Measurements from ENCODE around the gene RBP5. TPM values are rescaled to one million over a fixed set of nuclear protein-coding genes. Genes with fewer than 3 reads are reported as not detected.
A peak's percentile ranks its signal among the peaks of the same experiment; 100 is the strongest.

Gene RBP5
- total and polyA plus RNA-seq, 4 experiments from 2014 or later: 1.2 to 1.3 TPM; not detected in 2

DNA sequence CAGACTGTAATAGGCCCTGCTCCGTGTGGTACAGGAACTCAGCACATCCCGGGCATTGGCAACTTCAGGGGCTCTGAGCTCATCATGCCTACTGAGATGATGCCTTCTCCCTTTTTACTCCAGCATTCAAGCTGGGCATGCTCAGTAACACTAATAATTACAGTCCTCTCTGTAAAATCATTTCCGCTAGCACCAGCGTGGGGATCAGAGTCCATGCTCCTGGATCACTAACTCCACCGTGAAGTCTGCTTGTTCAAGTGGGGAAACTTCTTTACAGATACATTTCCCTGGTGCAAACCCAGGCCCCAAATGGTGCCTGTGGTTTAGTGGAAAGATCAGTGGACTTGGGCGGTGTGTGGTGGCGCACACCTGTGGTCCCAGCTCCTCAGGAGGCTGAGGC is 18.2 kb upstream of the RBP5 start:
- H3K9me3 Mint-ChIP-seq: no peaks in the 10 kb centered on the region
- H3K4me1 Mint-ChIP-seq: peaks cover 0 to 9% (median 1%) of the 10 kb centered on the region in 4 donors
- Histone ChIP-seq H3K9me3 (ENCODE audit: control insufficient read depth in 1 of 2, low read length in 2 of 2) (no peaks in the 10 kb centered on the region), H3K27me3 (ENCODE audit: insufficient read depth, low read length) (no peaks in the 10 kb centered on the region), H3K4me3 (ENCODE audit: low read length in 2 of 2) (no peak overlapping the region), H3K4me1 (ENCODE audit: insufficient read depth, low read length) (no peaks in the 10 kb centered on the region), H3K27ac (ENCODE audit: low read depth, low read length) (no peak overlapping the region), H3K36me3 (ENCODE audit: insufficient read depth, low read length) (peaks cover 45% of the 10 kb centered on the region)
- H3K36me3 Mint-ChIP-seq: peaks cover 45 to 77% of the 10 kb centered on the region in 2 donors
- intact Hi-C loops (cut with micrococcal nuclease): no loop called here
- POLR2A ChIA-PET (ENCODE audit: partially characterized antibody): no interaction called here
- CTCF ChIA-PET (ENCODE audit: partially characterized antibody): interaction anchor here (1.2 to 8.5 kb wide), 3 partner anchors 18 to 182 kb away, joined by 3 to 42 read pairs (median 17); no protein-coding TSS in a partner anchor
- no peak for DNase-seq
- no peak overlapping the region for H3K4me3 Mint-ChIP-seq
- H3K27ac Mint-ChIP-seq: no peak overlapping the region
- H3K27me3 Mint-ChIP-seq: no peaks in the 10 kb centered on the region

DNA sequence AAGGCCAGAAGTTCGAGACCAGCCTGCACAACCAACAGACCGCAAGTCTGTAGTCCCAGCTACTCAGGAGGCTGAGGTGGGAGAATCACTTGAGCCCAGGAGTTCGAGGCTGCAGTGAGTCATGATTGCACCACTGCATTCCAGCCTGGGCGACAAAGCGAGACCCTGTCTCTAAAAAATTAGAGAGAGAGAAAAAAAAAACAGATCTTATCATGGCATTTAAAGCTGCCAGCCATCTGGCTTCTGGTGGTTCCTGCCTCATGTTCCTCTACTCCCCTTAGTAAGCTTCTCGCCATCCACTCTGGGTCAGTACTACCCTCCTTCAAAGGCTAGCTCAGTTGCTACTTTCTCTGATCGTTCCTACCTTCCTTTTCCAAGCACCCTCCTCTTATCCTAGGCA is 17.5 kb upstream of the RBP5 start:
- CTCF ChIA-PET (ENCODE audit: partially characterized antibody): interaction anchor here (1.2 to 8.5 kb wide), 5 partner anchors 10 to 491 kb away, joined by 3 to 42 read pairs (median 17); partner anchors contain the start of gene PEX5
- intact Hi-C loops (cut with micrococcal nuclease): no loop called here
- Mint-ChIP-seq H3K4me3 (no peak overlapping the region), H3K9me3 (no peaks in the 10 kb centered on the region), H3K27me3 (no peaks in the 10 kb centered on the region), H3K27ac (peak overlapping the region in 2 of 7 donors; percentile 30 to 65), H3K36me3 (peaks cover 51 to 81% of the 10 kb centered on the region in 2 donors), H3K4me1 (peaks cover 0 to 12% (median 2%) of the 10 kb centered on the region in 4 donors)
- no peaks in the 10 kb centered on the region for H3K27me3 ChIP-seq (ENCODE audit: insufficient read depth, low read length)
- DNase-seq: no peak
- H3K4me1 ChIP-seq (ENCODE audit: insufficient read depth, low read length): no peaks in the 10 kb centered on the region
- H3K36me3 ChIP-seq (ENCODE audit: insufficient read depth, low read length): peaks cover 41% of the 10 kb centered on the region
- no peaks in the 10 kb centered on the region for H3K9me3 ChIP-seq (ENCODE audit: control insufficient read depth in 1 of 2, low read length in 2 of 2)
- POLR2A ChIA-PET (ENCODE audit: partially characterized antibody): no interaction called here
- H3K4me3 ChIP-seq (ENCODE audit: low read length in 2 of 2): no peak overlapping the region
- H3K27ac ChIP-seq (ENCODE audit: low read depth, low read length): no peak overlapping the region

DNA sequence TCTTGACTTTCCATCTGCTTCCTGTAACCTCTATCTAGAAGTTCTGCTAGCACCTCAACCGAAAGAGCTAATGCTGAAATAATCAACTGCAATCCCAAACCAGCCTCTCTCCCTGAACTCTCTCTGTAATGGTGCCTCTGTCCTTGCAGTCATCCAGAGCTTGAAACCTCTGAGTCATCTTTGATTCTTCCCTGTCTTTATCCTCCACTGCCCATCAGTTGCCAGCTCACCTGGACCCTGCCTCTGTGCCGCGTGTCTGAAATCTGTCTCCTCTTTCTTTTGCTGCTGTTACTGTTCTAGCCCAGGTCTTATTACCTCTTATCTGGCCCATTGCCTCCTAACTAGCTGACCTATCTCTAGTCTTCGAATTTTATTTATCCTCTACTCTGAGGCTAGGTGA is 17.0 kb upstream of the RBP5 start:
- no peak for DNase-seq
- Mint-ChIP-seq H3K36me3 (peaks cover 50 to 83% of the 10 kb centered on the region in 2 donors), H3K27ac (peak overlapping the region in 2 of 7 donors; percentile 5 to 13), H3K9me3 (no peaks in the 10 kb centered on the region), H3K4me1 (peaks cover 0 to 12% (median 2%) of the 10 kb centered on the region in 4 donors), H3K27me3 (no peaks in the 10 kb centered on the region), H3K4me3 (no peak overlapping the region)
- intact Hi-C loops (cut with micrococcal nuclease): no loop called here
- Histone ChIP-seq H3K9me3 (ENCODE audit: control insufficient read depth in 1 of 2, low read length in 2 of 2) (no peaks in the 10 kb centered on the region), H3K4me3 (ENCODE audit: low read length in 2 of 2) (no peak overlapping the region), H3K4me1 (ENCODE audit: insufficient read depth, low read length) (no peaks in the 10 kb centered on the region), H3K27me3 (ENCODE audit: insufficient read depth, low read length) (no peaks in the 10 kb centered on the region), H3K27ac (ENCODE audit: low read depth, low read length) (no peak overlapping the region), H3K36me3 (ENCODE audit: insufficient read depth, low read length) (peaks cover 36% of the 10 kb centered on the region)
- ChIA-PET CTCF (ENCODE audit: partially characterized antibody) (interaction anchor here (0.7 to 8.5 kb wide), 9 partner anchors 8 to 492 kb away, joined by 3 to 42 read pairs (median 8); partner anchors contain the start of genes C1RL and PEX5), POLR2A (ENCODE audit: partially characterized antibody) (no interaction called here)

DNA sequence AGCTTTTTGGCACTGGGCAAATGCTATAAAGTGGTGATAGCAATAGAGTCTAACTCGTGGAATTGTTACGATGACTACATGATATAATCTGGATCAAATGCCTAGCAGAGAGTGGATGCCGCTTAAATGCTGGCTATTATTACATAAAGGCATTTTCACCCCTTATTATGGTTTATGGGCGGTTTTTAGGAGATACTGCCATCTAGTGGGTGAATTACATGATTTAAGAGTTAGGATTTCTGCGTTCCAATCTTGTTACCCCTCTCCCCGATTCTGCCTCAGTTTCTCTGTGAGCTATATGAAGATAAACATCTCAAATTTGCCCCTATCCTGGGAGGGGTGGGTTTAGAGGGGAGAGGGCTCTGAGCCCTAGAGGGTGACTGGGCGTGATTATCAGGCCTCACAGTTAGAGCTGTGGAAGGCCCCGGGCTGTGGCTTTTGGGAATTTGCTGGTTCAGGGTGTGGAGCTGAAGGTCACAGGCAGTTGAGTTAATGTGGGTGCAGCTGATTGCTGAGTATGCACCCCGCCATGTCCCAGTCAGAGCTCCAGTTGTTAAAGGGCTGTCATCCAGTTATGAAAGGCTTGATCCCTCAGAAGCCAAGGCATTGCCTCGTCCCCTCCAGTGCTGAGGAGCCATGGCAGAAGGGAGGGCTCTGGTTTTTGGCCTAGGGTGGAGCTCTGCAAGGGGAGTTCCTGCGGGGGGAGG is 15.9 kb upstream of the RBP5 start:
- Histone ChIP-seq H3K4me1 (ENCODE audit: insufficient read depth, low read length) (no peaks in the 10 kb centered on the region), H3K27me3 (ENCODE audit: insufficient read depth, low read length) (no peaks in the 10 kb centered on the region), H3K36me3 (ENCODE audit: insufficient read depth, low read length) (peaks cover 25% of the 10 kb centered on the region), H3K4me3 (ENCODE audit: low read length in 2 of 2) (no peak overlapping the region), H3K27ac (ENCODE audit: low read depth, low read length) (no peak overlapping the region), H3K9me3 (ENCODE audit: control insufficient read depth in 1 of 2, low read length in 2 of 2) (no peaks in the 10 kb centered on the region)
- no peaks in the 10 kb centered on the region for H3K9me3 Mint-ChIP-seq
- peak overlapping the region in 1 of 7 donors; percentile 43 for H3K27ac Mint-ChIP-seq
- intact Hi-C loops (cut with micrococcal nuclease): no loop called here
- ChIA-PET POLR2A (ENCODE audit: partially characterized antibody) (interaction anchor here (1.1 kb wide), 1 partner anchor 36 kb away, joined by 4 read pairs; no protein-coding TSS in a partner anchor), CTCF (ENCODE audit: partially characterized antibody) (interaction anchor here (0.9 to 8.5 kb wide), 12 partner anchors 9 to 257 kb away, joined by 3 to 42 read pairs (median 6); partner anchors contain the start of genes C1RL and PEX5)
- no peak overlapping the region for H3K4me3 Mint-ChIP-seq
- peaks cover 46 to 81% of the 10 kb centered on the region in 2 donors for H3K36me3 Mint-ChIP-seq
- peaks cover 0 to 12% (median 2%) of the 10 kb centered on the region in 4 donors for H3K4me1 Mint-ChIP-seq
- DNase-seq: peak in 3 of 5 donors; percentile 14 to 33 (median 15)
- H3K27me3 Mint-ChIP-seq: no peaks in the 10 kb centered on the region

DNA sequence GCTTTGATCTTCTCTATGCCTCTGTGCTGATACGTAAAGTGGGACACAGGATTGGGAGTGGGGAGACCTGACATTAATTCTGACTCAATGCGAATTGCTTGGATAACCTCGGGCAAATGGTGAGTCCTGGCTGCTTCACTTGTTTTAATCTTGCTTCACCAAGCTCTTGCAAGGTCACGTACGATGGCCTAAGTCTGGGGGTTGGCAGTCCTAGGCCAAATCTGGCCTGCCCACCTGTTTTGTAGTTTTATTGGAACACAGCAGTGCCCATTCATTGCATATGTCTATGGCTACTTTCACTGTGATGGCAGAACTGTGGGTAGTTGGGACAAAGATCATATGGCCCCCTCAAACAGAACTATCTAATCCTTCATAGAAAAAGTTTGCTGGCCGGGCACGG is 14.9 kb upstream of the RBP5 start:
- no peaks in the 10 kb centered on the region for H3K9me3 Mint-ChIP-seq
- H3K4me1 Mint-ChIP-seq: peaks cover 0 to 12% (median 4%) of the 10 kb centered on the region in 4 donors

DNA sequence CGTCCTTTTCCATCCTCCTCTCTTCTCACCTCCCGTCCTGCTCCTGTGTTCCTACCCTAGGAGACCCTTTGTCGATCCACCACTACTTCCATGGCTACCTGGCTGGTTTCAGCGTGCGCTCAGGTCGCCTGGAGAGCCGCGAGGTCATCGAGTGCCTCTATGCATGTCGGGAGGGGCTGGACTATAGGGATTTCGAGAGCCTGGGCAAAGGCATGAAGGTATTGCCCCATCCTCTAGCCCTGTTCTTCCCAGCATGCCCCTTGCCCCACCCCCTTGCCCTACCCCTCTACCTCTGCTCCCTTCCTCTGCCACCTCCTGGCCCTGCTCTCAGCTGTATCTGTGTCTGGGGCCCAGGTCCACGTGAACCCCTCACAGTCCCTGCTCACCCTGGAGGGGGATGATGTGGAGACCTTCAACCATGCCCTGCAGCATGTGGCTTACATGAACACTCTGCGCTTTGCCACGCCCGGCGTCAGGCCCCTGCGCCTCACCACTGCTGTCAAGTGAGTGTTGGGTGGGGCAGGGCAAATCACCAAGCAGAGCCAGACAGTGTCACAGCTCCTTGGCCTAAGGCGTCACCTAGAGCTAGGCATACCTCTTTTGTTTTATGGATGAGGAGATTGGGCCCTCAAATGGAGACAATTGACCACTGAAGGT is 14.2 kb upstream of the RBP5 start:
- Histone ChIP-seq H3K9me3 (ENCODE audit: control insufficient read depth in 1 of 2, low read length in 2 of 2) (no peaks in the 10 kb centered on the region), H3K36me3 (ENCODE audit: insufficient read depth, low read length) (peaks cover 17% of the 10 kb centered on the region), H3K27me3 (ENCODE audit: insufficient read depth, low read length) (no peaks in the 10 kb centered on the region), H3K4me1 (ENCODE audit: insufficient read depth, low read length) (no peaks in the 10 kb centered on the region), H3K4me3 (ENCODE audit: low read length in 2 of 2) (no peak overlapping the region), H3K27ac (ENCODE audit: low read depth, low read length) (no peak overlapping the region)
- ChIA-PET CTCF (ENCODE audit: partially characterized antibody) (interaction anchor here (0.9 to 8.5 kb wide), 8 partner anchors 19 to 496 kb away, joined by 3 to 42 read pairs (median 3); partner anchors contain the start of genes C1RL and PEX5), POLR2A (ENCODE audit: partially characterized antibody) (interaction anchor here (0.8 to 2.0 kb wide), 2 partner anchors 11 to 46 kb away, joined by 4 to 5 read pairs; no protein-coding TSS in a partner anchor)
- no peak overlapping the region for H3K4me3 Mint-ChIP-seq
- peaks cover 42 to 76% of the 10 kb centered on the region in 2 donors for H3K36me3 Mint-ChIP-seq
- H3K27me3 Mint-ChIP-seq: no peaks in the 10 kb centered on the region
- H3K4me1 Mint-ChIP-seq: peaks cover 0 to 12% (median 4%) of the 10 kb centered on the region in 4 donors
- peak overlapping the region in 2 of 7 donors; percentile 42 to 45 for H3K27ac Mint-ChIP-seq
- H3K9me3 Mint-ChIP-seq: no peaks in the 10 kb centered on the region
- no peak for DNase-seq
- intact Hi-C loops (cut with micrococcal nuclease): loop anchor here (1.0 to 2.0 kb wide), 3 partner anchors 45 to 495 kb away; no protein-coding TSS in a partner anchor

More for the DNA sequence above, 14.9 kb upstream of the RBP5 start:
- intact Hi-C loops (cut with micrococcal nuclease): loop anchor here (2.0 kb wide), 1 partner anchor 75 kb away; no protein-coding TSS in a partner anchor
- DNase-seq: no peak
- Histone ChIP-seq H3K9me3 (ENCODE audit: control insufficient read depth in 1 of 2, low read length in 2 of 2) (no peaks in the 10 kb centered on the region), H3K27me3 (ENCODE audit: insufficient read depth, low read length) (no peaks in the 10 kb centered on the region), H3K4me3 (ENCODE audit: low read length in 2 of 2) (no peak overlapping the region), H3K27ac (ENCODE audit: low read depth, low read length) (no peak overlapping the region), H3K4me1 (ENCODE audit: insufficient read depth, low read length) (no peaks in the 10 kb centered on the region), H3K36me3 (ENCODE audit: insufficient read depth, low read length) (peaks cover 15% of the 10 kb centered on the region)
- Mint-ChIP-seq H3K27me3 (no peaks in the 10 kb centered on the region), H3K27ac (no peak overlapping the region), H3K4me3 (no peak overlapping the region), H3K36me3 (peaks cover 44 to 78% of the 10 kb centered on the region in 2 donors)
- CTCF ChIA-PET (ENCODE audit: partially characterized antibody): interaction anchor here (0.9 to 8.5 kb wide), 8 partner anchors 22 to 179 kb away, joined by 3 to 42 read pairs (median 6); partner anchors contain the start of genes C1RL and PEX5
- POLR2A ChIA-PET (ENCODE audit: partially characterized antibody): interaction anchor here (1.1 to 2.0 kb wide), 2 partner anchors 12 to 35 kb away, joined by 4 to 5 read pairs; no protein-coding TSS in a partner anchor

All from CD4-positive, alpha-beta memory T cell (primary cell).